BJ (cell line): ENCODE results near the gene IGSF21. TPM values are rescaled to one million over a fixed set of nuclear protein-coding genes. Genes with fewer than 3 reads are reported as not detected.

Source experiments
- CTCF ChIA-PET: fragments of 350-600 bp; formaldehyde crosslinking; extraction: SDS; loops from one replicate; lab custom pipeline; 2021; ENCODE audit warnings: antibody characterized with exemption, inconsistent platforms; lab: Yijun Ruan, JAX
- POLR2A ChIA-PET: fragments of 300-600 bp; sonication (Branson Sonifier 250); formaldehyde crosslinking; extraction: SDS; loops from one replicate; lab custom pipeline; 2021; ENCODE audit warnings: antibody characterized with exemption; lab: Charles Lee
- DNase-seq: peaks from one replicate; pipeline ENCODE4 v3.0.0-alpha.2; 2011; ENCODE audit warnings: low read depth
- H3K27me3 ChIP-seq: 2 replicates; pipeline ENCODE4 v1.6.0; 2011; ENCODE audit warnings: low read length; ENCODE audit not compliant: control insufficient read depth, insufficient read depth
- H3K36me3 ChIP-seq: 2 replicates; pipeline ENCODE4 v1.5.1; 2011; ENCODE audit warnings: low read length; ENCODE audit not compliant: control insufficient read depth, insufficient read depth
- H3K4me3 ChIP-seq: 2 replicates; pipeline ENCODE4 v1.5.1; 2011; ENCODE audit warnings: low read depth, mild to moderate bottlenecking, control low read depth, low read length
- polyA plus RNA-seq: library from polyadenylated mRNA; depleted of rRNA; stranded (reverse); fragments of >200 nt; gene quantifications from 2 replicates; pipeline ENCODE4 v1.2.3, GENCODE V29; 2011
- TF ChIP-seq, protein P1 (sequence below): IDR thresholded peaks from 2 replicates; pipeline ENCODE4 v1.5.1; 2011; ENCODE audit warnings: low read depth, mild to moderate bottlenecking, control low read depth, inconsistent platforms, low read length, moderate library complexity; ENCODE audit not compliant: insufficient read depth

IGSF21 gene
- polyA plus RNA-seq, 1 experiment: not detected

GRCh38 chr1:18348354-18348753, 240.8 kb downstream of the IGSF21 start:
- no peaks in the 10 kb centered on the region for H3K27me3 ChIP-seq
- POLR2A ChIA-PET: no interaction called here
- H3K4me3 ChIP-seq: no peak overlapping the region
- CTCF ChIA-PET: no interaction called here
- H3K36me3 ChIP-seq: no peaks in the 10 kb centered on the region
- DNase-seq: no peak
- TF ChIP-seq, protein P1, sequence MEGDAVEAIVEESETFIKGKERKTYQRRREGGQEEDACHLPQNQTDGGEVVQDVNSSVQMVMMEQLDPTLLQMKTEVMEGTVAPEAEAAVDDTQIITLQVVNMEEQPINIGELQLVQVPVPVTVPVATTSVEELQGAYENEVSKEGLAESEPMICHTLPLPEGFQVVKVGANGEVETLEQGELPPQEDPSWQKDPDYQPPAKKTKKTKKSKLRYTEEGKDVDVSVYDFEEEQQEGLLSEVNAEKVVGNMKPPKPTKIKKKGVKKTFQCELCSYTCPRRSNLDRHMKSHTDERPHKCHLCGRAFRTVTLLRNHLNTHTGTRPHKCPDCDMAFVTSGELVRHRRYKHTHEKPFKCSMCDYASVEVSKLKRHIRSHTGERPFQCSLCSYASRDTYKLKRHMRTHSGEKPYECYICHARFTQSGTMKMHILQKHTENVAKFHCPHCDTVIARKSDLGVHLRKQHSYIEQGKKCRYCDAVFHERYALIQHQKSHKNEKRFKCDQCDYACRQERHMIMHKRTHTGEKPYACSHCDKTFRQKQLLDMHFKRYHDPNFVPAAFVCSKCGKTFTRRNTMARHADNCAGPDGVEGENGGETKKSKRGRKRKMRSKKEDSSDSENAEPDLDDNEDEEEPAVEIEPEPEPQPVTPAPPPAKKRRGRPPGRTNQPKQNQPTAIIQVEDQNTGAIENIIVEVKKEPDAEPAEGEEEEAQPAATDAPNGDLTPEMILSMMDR: no peak

GRCh38 chr1:18350747-18351146, 243.1 kb downstream of the IGSF21 start:
- ChIA-PET POLR2A (no interaction called here), CTCF (no interaction called here)
- no peak overlapping the region for H3K4me3 ChIP-seq
- H3K36me3 ChIP-seq: no peaks in the 10 kb centered on the region
- no peak for DNase-seq
- no peaks in the 10 kb centered on the region for H3K27me3 ChIP-seq
- TF ChIP-seq, protein P1: no peak

- Histone ChIP-seq H3K4me3 (no peak overlapping the region), H3K27me3 (no peaks in the 10 kb centered on the region), H3K36me3 (no peaks in the 10 kb centered on the region)
- CTCF ChIA-PET: no interaction called here
- TF ChIP-seq, protein P1: no peak
- POLR2A ChIA-PET: no interaction called here
- DNase-seq: no peak
Observed at GRCh38 chr1:18351735-18352134, 244.1 kb downstream of the IGSF21 start.

DNA sequence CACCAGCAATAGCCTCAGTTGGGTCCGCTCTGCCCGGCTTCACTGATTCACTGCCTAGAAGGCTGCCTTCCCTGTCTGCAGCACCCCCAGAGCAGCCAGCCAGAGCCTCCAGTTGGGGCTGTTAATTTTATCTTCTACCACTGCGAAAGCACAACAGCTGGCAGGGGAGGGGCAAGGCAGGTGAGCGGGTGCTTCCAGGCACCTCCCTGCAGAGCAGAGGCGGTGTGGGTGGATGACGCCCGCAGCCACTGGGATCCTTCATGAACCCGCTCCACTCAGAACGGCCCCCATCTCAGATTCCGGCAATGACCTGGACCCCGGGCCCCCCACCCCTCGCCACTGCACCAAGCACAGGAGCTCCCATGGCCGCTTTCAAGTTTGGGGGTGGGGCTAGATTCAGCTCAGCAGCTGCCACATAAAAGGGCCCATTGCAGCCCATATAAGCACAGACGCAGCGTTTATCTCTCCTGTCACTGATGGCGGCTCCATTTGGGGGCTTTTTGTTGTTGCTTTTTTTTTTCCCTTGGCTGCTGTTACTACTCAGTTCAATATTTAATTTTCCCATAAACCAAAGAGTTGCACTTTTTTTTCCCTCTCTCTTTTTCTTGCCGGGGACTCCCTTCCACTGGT, 245.2 kb downstream of the IGSF21 start:
- TF ChIP-seq, protein P1: no peak
- Histone ChIP-seq H3K4me3 (no peak overlapping the region), H3K27me3 (no peaks in the 10 kb centered on the region), H3K36me3 (no peaks in the 10 kb centered on the region)
- DNase-seq: no peak
- POLR2A ChIA-PET: no interaction called here
- CTCF ChIA-PET: no interaction called here

GRCh38 chr1:18353528-18353927, 245.9 kb downstream of the IGSF21 start:
- no peaks in the 10 kb centered on the region for H3K36me3 ChIP-seq
- no peak for DNase-seq
- ChIA-PET POLR2A (no interaction called here), CTCF (no interaction called here)
- TF ChIP-seq, protein P1: no peak
- no peaks in the 10 kb centered on the region for H3K27me3 ChIP-seq
- no peak overlapping the region for H3K4me3 ChIP-seq
